ENCODE data around the gene PDE5A.

- TF ChIP-seq MAX (IDR thresholded peaks at IDR 0.05) (no peak), PBX3 (IDR thresholded peaks at IDR 0.05) (no peak), CTCF (IDR thresholded peaks at IDR 0.05) (no peak), RNF2 (IDR thresholded peaks at IDR 0.05; ENCODE audit: borderline replicate concordance, low read depth) (no peak), REST (IDR thresholded peaks at IDR 0.05) (no peak), POLR2A (IDR thresholded peaks at IDR 0.05; ENCODE audit: low read length) (no peak), RCOR1 (IDR thresholded peaks at IDR 0.05; ENCODE audit: low read depth, low read length) (no peak), SREBF2 (IDR thresholded peaks at IDR 0.05) (no peak), CBX2 (IDR thresholded peaks at IDR 0.05; ENCODE audit: borderline replicate concordance, low read depth) (no peak), TP53 (CRISPR knock-in tag; IDR thresholded peaks at IDR 0.05) (no peak), ESRRA (IDR thresholded peaks at IDR 0.05; ENCODE audit: borderline replicate concordance, low read length) (no peak), KDM1A (IDR thresholded peaks at IDR 0.05; ENCODE audit: low read depth) (no peak)
Measured at GRCh38 chr4:119490335-119490734, 138.3 kb downstream of the PDE5A start.

Data from A549 (cell line).